Hepatocyte (in vitro differentiated cells): ENCODE measurements around the gene FAM222B. TPM values are rescaled to one million over a fixed set of nuclear protein-coding genes. Genes with fewer than 3 reads are reported as not detected.

ENCODE experiments used
- DNase-seq: peaks from one replicate; pipeline ENCODE4 v3.0.0-alpha.2; 2016; ENCODE audit warnings: low spot score
- H2AFZ ChIP-seq: fragments of 200-600 bp; sonication (generic); 2 replicates; pipeline ENCODE4 v1.6.0; 2016; ENCODE audit warnings: antibody characterized with exemption, mild to moderate bottlenecking
- H3K27ac ChIP-seq: fragments of 200-600 bp; sonication (generic); 2 replicates; pipeline ENCODE4 v1.5.1; 2016; ENCODE audit warnings: mild to moderate bottlenecking
- H3K27me3 ChIP-seq: fragments of 200-600 bp; sonication (generic); 2 replicates; pipeline ENCODE4 v1.6.1; 2016
- H3K36me3 ChIP-seq: fragments of 200-600 bp; sonication (generic); replicated peaks from 2 replicates; pipeline ENCODE4 v1.5.1; 2016; ENCODE audit warnings: low read depth; ENCODE audit not compliant: insufficient read depth
- H3K4me1 ChIP-seq: fragments of 200-600 bp; sonication (generic); 2 replicates; pipeline ENCODE4 v1.5.1; 2016; ENCODE audit warnings: mild to moderate bottlenecking, moderate library complexity; ENCODE audit not compliant: insufficient read depth
- H3K4me2 ChIP-seq: fragments of 200-600 bp; sonication (generic); 2 replicates; pipeline ENCODE4 v1.6.0; 2016
- H3K4me3 ChIP-seq: fragments of 200-600 bp; sonication (generic); 2 replicates; pipeline ENCODE4 v1.5.1; 2016; ENCODE audit warnings: mild to moderate bottlenecking
- H3K79me2 ChIP-seq: fragments of 200-600 bp; sonication (generic); 2 replicates; pipeline ENCODE4 v1.6.0; 2017; ENCODE audit warnings: mild to moderate bottlenecking
- H3K9me2 ChIP-seq: fragments of 200-600 bp; sonication (generic); replicated peaks from 2 replicates; pipeline ENCODE4 v1.6.0; 2017; ENCODE audit warnings: mild to moderate bottlenecking; ENCODE audit not compliant: insufficient read depth
- H3K9me3 ChIP-seq: fragments of 200-600 bp; sonication (generic); 2 replicates; pipeline ENCODE4 v1.5.1; 2016; ENCODE audit warnings: low read depth, mild to moderate bottlenecking
- H4K20me1 ChIP-seq: fragments of 200-600 bp; sonication (generic); 2 replicates; pipeline ENCODE4 v1.6.0; 2016; ENCODE audit warnings: mild to moderate bottlenecking; ENCODE audit not compliant: insufficient read depth, poor library complexity, severe bottlenecking
- CTCF ChIP-seq: fragments of 200-600 bp; sonication (generic); IDR thresholded peaks from 2 replicates; pipeline ENCODE4 v1.5.1; 2016; ENCODE audit warnings: antibody characterized with exemption, mild to moderate bottlenecking; ENCODE audit not compliant: poor library complexity
- EZH2 ChIP-seq: fragments of 200-600 bp; sonication (generic); IDR thresholded peaks from 2 replicates; pipeline ENCODE4 v1.6.1; 2016; ENCODE audit warnings: antibody characterized with exemption, mild to moderate bottlenecking, borderline replicate concordance
- EZH2phosphoT487 ChIP-seq: fragments of 200-600 bp; sonication (generic); IDR thresholded peaks from one replicate; pipeline ENCODE4 v1.6.1; 2018; ENCODE audit warnings: antibody characterized with exemption, mild to moderate bottlenecking, low read depth, moderate library complexity; ENCODE audit not compliant: unreplicated experiment, severe bottlenecking
- WGBS: methylation state at CpG from one replicate; pipeline ENCODE4 v1.1.6; 2016; ENCODE audit warnings: low lambda C conversion rate; ENCODE audit errors: missing lambda C conversion rate; 5-methylcytosine and 5-hydroxymethylcytosine counted together
- polyA plus RNA-seq: library from polyadenylated mRNA; unstranded; fragments of >200 nt; fragmentation: Nextera tagmentation; extraction: Ambion mirVana; gene quantifications from 2 replicates; pipeline ENCODE4 v1.2.1, GENCODE V29; 2016
- total RNA-seq: library from RNA; depleted of rRNA; stranded (reverse); fragments of >200 nt; gene quantifications from 2 replicates; pipeline ENCODE4 v1.2.3, GENCODE V29; 2014

The FAM222B gene
- total and polyA plus RNA-seq, 2 experiments from 2014 or later = 7.9 to 36.0 TPM

- Histone ChIP-seq H3K4me3 (no peak overlapping the region), H4K20me1 (no peaks in the 10 kb centered on the region), H3K9me2 (no peaks in the 10 kb centered on the region), H3K36me3 (no peaks in the 10 kb centered on the region), H3K9me3 (no peaks in the 10 kb centered on the region), H3K27ac (no peak overlapping the region), H3K79me2 (no peaks in the 10 kb centered on the region), H3K4me1 (no peaks in the 10 kb centered on the region), H3K27me3 (no peaks in the 10 kb centered on the region), H3K4me2 (no peak overlapping the region), H2AFZ (no peak overlapping the region)
- WGBS = 93% methylated on average over 16 of the region's 17 CpGs
- no peak for TF ChIP-seq CTCF
- no peak for TF ChIP-seq EZH2
- no peak for TF ChIP-seq EZH2phosphoT487
- DNase-seq = no peak
These were observed 39.0 kb upstream of the FAM222B start for GRCh38 chr17:28881533-28882056.

DNA sequence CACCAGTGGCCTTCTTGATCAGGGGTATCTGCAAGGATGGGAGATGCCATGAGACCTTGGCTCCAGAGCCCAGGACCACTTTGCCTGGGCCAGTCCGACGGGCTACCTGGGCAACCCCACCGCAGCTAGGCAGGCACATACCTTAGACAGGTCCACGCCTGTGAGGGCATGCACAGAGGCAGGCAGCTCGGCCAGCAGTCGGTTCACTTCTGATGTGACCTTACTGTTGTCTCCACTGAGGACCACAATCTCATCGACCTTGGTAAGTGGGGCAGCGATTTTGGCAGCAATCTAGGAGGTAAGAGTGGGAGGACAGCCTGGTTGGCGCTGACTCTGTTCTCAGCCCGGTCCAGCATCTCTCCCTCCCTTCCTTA, 38.0 kb upstream of the FAM222B start:
- Histone ChIP-seq H3K27ac (no peak overlapping the region), H3K36me3 (no peaks in the 10 kb centered on the region), H2AFZ (no peak overlapping the region), H3K27me3 (no peaks in the 10 kb centered on the region), H3K9me3 (no peaks in the 10 kb centered on the region), H3K4me2 (no peak overlapping the region), H4K20me1 (no peaks in the 10 kb centered on the region), H3K4me1 (no peaks in the 10 kb centered on the region), H3K9me2 (no peaks in the 10 kb centered on the region), H3K4me3 (no peak overlapping the region), H3K79me2 (no peaks in the 10 kb centered on the region)
- no peak for DNase-seq
- TF ChIP-seq EZH2 (no peak), EZH2phosphoT487 (no peak), CTCF (no peak)
- 96% methylated on average over 10 of the region's 10 CpGs for WGBS

DNA sequence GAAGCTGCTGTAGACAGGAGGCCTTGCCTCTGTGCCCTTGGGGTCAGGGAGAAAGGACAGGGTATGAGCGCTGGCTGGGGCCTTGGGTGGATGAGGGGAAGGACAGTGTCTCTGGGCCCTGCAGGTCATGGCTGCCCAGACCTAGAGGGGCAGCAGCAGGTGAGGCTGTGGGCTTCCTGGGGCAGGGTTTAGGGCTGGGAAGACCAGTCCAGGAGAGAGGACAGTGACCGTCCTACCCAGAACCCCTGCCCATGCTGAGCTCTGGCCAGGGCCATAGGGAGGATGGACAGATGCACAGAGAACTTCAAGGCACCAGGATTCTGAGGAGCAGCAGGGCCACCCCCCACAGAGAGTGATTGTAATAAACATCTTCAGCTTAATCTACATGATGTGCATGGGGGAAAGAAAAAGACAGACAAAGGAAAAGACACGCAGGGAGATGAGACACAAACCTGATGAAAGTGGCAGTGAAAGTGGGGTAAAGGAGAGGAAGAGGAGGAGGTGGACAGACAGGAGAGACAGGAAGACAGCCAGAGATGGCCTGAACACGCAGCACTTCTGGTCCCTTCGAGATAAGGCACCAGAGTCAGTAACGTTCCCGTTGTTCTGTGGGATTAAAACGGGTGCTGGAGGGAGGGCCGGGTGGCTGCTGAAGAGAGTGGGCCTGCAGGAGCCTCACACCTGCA, 37.4 kb upstream of the FAM222B start:
- H3K27ac ChIP-seq = no peak overlapping the region
- H3K27me3 ChIP-seq = no peaks in the 10 kb centered on the region
- no peaks in the 10 kb centered on the region for H4K20me1 ChIP-seq
- no peak for DNase-seq
- no peak overlapping the region for H2AFZ ChIP-seq
- H3K9me2 ChIP-seq = no peaks in the 10 kb centered on the region
- no peaks in the 10 kb centered on the region for H3K9me3 ChIP-seq
- no peak for TF ChIP-seq EZH2
- TF ChIP-seq EZH2phosphoT487 = no peak
- no peak for TF ChIP-seq CTCF
- H3K4me3 ChIP-seq = no peak overlapping the region
- H3K79me2 ChIP-seq = no peaks in the 10 kb centered on the region
- WGBS = 75% methylated on average over 9 of the region's 9 CpGs
- H3K4me2 ChIP-seq = no peak overlapping the region
- H3K4me1 ChIP-seq = no peaks in the 10 kb centered on the region
- no peaks in the 10 kb centered on the region for H3K36me3 ChIP-seq
